ENCODE results near the gene DKKL1. TPM values are rescaled to one million over a fixed set of nuclear protein-coding genes. Genes with fewer than 3 reads are reported as not detected.

DKKL1 gene
- total RNA-seq, 1 donor from 2014 or later: 5.2 TPM

- Mint-ChIP-seq H3K9me3 (ENCODE audit: low read depth) (no peaks in the 10 kb centered on the region), H3K4me3 (ENCODE audit: low read depth) (no peak overlapping the region), H3K27me3 (no peaks in the 10 kb centered on the region), H3K4me1 (ENCODE audit: low read depth) (peaks cover 8% of the 10 kb centered on the region), H3K27ac (peak overlapping the region; percentile 76), H3K36me3 (ENCODE audit: insufficient read depth) (peaks cover 10% of the 10 kb centered on the region)
- DNase-seq (ENCODE audit: low spot score, unreplicated experiment): no peak
- no peak for TF ChIP-seq CTCF (IDR thresholded peaks at IDR 0.05; ENCODE audit: unreplicated experiment)
Measured at GRCh38 chr19:49333418-49333805, 30.3 kb upstream of the DKKL1 start.

GRCh38 chr19:49333811-49334288, 29.8 kb upstream of the DKKL1 start:
- no peaks in the 10 kb centered on the region for H3K9me3 Mint-ChIP-seq (ENCODE audit: low read depth)
- peak overlapping the region; percentile 76 for H3K27ac Mint-ChIP-seq
- no peak for DNase-seq (ENCODE audit: low spot score, unreplicated experiment)
- H3K27me3 Mint-ChIP-seq: no peaks in the 10 kb centered on the region
- H3K36me3 Mint-ChIP-seq (ENCODE audit: insufficient read depth): peaks cover 10% of the 10 kb centered on the region
- H3K4me1 Mint-ChIP-seq (ENCODE audit: low read depth): peaks cover 11% of the 10 kb centered on the region
- H3K4me3 Mint-ChIP-seq (ENCODE audit: low read depth): no peak overlapping the region
- no peak for TF ChIP-seq CTCF (IDR thresholded peaks at IDR 0.05; ENCODE audit: unreplicated experiment)

GRCh38 chr19:49335071-49335783, 28.4 kb upstream of the DKKL1 start, which contains the start of gene CD37:
TSS of gene CD37 (plus strand) at chr19:49335406. CDS start at chr19:49335541, 135 bp downstream.
- H3K4me1 Mint-ChIP-seq (ENCODE audit: low read depth): peaks cover 11% of the 10 kb centered on the region
- peak within 1 kb of the TSS; percentile 83 for H3K27ac Mint-ChIP-seq
- no peaks in the 10 kb centered on the region for H3K9me3 Mint-ChIP-seq (ENCODE audit: low read depth)
- H3K27me3 Mint-ChIP-seq: no peaks in the 10 kb centered on the region
- DNase-seq (ENCODE audit: low spot score, unreplicated experiment): no peak
- H3K4me3 Mint-ChIP-seq (ENCODE audit: low read depth): no peak within 1 kb of the TSS
- no peak for TF ChIP-seq CTCF (IDR thresholded peaks at IDR 0.05; ENCODE audit: unreplicated experiment)
- peaks cover 9% of the 10 kb centered on the region for H3K36me3 Mint-ChIP-seq (ENCODE audit: insufficient read depth)

GRCh38 chr19:49335784-49336481, 27.7 kb upstream of the DKKL1 start:
- no peak overlapping the region for H3K4me3 Mint-ChIP-seq (ENCODE audit: low read depth)
- H3K27me3 Mint-ChIP-seq: no peaks in the 10 kb centered on the region
- peaks cover 12% of the 10 kb centered on the region for H3K36me3 Mint-ChIP-seq (ENCODE audit: insufficient read depth)
- no peak for TF ChIP-seq CTCF (IDR thresholded peaks at IDR 0.05; ENCODE audit: unreplicated experiment)
- no peak for DNase-seq (ENCODE audit: low spot score, unreplicated experiment)
- peak overlapping the region; percentile 83 for H3K27ac Mint-ChIP-seq
- H3K4me1 Mint-ChIP-seq (ENCODE audit: low read depth): peaks cover 14% of the 10 kb centered on the region
- H3K9me3 Mint-ChIP-seq (ENCODE audit: low read depth): no peaks in the 10 kb centered on the region

- Mint-ChIP-seq H3K27ac (peak overlapping the region; percentile 74), H3K36me3 (ENCODE audit: insufficient read depth) (peaks cover 18% of the 10 kb centered on the region), H3K27me3 (no peaks in the 10 kb centered on the region), H3K4me3 (ENCODE audit: low read depth) (no peak overlapping the region), H3K4me1 (ENCODE audit: low read depth) (peaks cover 14% of the 10 kb centered on the region), H3K9me3 (ENCODE audit: low read depth) (no peaks in the 10 kb centered on the region)
- no peak for DNase-seq (ENCODE audit: low spot score, unreplicated experiment)
- no peak for TF ChIP-seq CTCF (IDR thresholded peaks at IDR 0.05; ENCODE audit: unreplicated experiment)
Measured at GRCh38 chr19:49336482-49337266, 27.0 kb upstream of the DKKL1 start.

Measured in progenitor cell of endocrine pancreas (in vitro differentiated cells).